Adrenal gland (tissue), 12 donors: ENCODE measurements around the gene NACC2. TPM values are rescaled to one million over a fixed set of nuclear protein-coding genes. Genes with fewer than 3 reads are reported as not detected.

Experiments
- DNase-seq, 7 donors: peaks; one replicate each; pipeline ENCODE4 v3.0.0-alpha.2; 2019 to 2020
- H3K27ac ChIP-seq, 5 donors: fragments of 200-600 bp; sonication (generic) in 4 of 5; 1 replicate in 3 of 5; 2 replicates in 2 of 5; pipeline versions ENCODE4 v1.5.1 to v1.8.0; 2016 to 2020; ENCODE audit warnings: mild to moderate bottlenecking in 1 of 5
- H3K27me3 ChIP-seq: fragments of 200-600 bp; 2 replicates; pipeline ENCODE4 v1.8.0; 2021
- H3K36me3 ChIP-seq, 2 donors: fragments of 200-600 bp; replicated peaks in 1 of 2; 1 replicate in 1 of 2; 2 replicates in 1 of 2; pipeline versions ENCODE4 v1.5.1 to v1.8.0; 2018 to 2022
- H3K4me1 ChIP-seq, 2 donors: fragments of 200-600 bp; replicated peaks in 1 of 2; 1 replicate in 1 of 2; 2 replicates in 1 of 2; pipeline versions ENCODE4 v1.5.1 to v1.8.0; 2018 to 2021
- H3K4me3 ChIP-seq, 4 donors: fragments of 200-600 bp; sonication (generic) in 3 of 4; one replicate each; pipeline ENCODE4 v1.5.1; 2016 to 2018
- H3K9me3 ChIP-seq, 3 donors: fragments of 200-600 bp; sonication (generic) in 1 of 3; replicated peaks in 1 of 3; 1 replicate in 2 of 3; 2 replicates in 1 of 3; pipeline versions ENCODE4 v1.5.1 to v1.8.0; 2016 to 2021
- POLR2A ChIP-seq, 2 donors: fragments of 450-650 bp; IDR thresholded peaks; one replicate each; pipeline ENCODE4 v1.6.1; 2017; ENCODE audit warnings: antibody characterized with exemption in 2 of 2, mild to moderate bottlenecking in 2 of 2, moderate library complexity in 1 of 2
- WGBS, 4 donors: extraction: QIAGEN DNeasy Blood & Tissue Kit in 2 of 4; methylation state at CpG; one replicate each; pipeline versions ENCODE4 v1.1.5 to v1.1.7; 2013 to 2017; 5-methylcytosine and 5-hydroxymethylcytosine counted together
- intact Hi-C, 2 donors: fragments of 100-400 bp; cut with DNase I; formaldehyde crosslinking; loops; one replicate each; pipeline versions ENCODE4 v1.14.1 to v1.15.0; 2022 to 2023
- polyA plus RNA-seq, 3 donors: library from polyadenylated mRNA; stranded (reverse); fragments of 200-250 nt in 2 of 3; fragments of 350-450 nt in 1 of 3; fragmentation: Illumina TruSeq in 1 of 3; extraction: RNeasy Lipid Tissue Mini Kit (QIAGEN cat#74804) in 1 of 3; gene quantifications; one replicate each; pipeline ENCODE4 v1.2.3, GENCODE V29; 2013 to 2014
- total RNA-seq, 9 donors: library from RNA; depleted of rRNA in 4 of 9; stranded (reverse); fragments of >200 nt in 4 of 9; fragments of 120-200 nt in 1 of 9; fragmentation: NEBNext Ultra II Directional in 1 of 9; extraction: Animal tissue kit (Norgen Biotek cat#: 25700) in 1 of 9; gene quantifications; one replicate each; pipeline versions ENCODE4 v1.1.0 to v1.2.4, GENCODE V29; 2013 to 2023
- TF ChIP-seq, protein P1 (sequence below), 6 experiments: fragments of 450-650 bp in 4 of 6; fragments of 200-600 bp in 2 of 6; sonication (generic) in 1 of 6; IDR thresholded peaks; 1 replicate in 5 of 6; 2 replicates in 1 of 6; pipeline versions ENCODE4 v1.5.1 to v1.8.0; 2016 to 2021; ENCODE audit warnings: antibody characterized with exemption in 6 of 6, mild to moderate bottlenecking in 2 of 6, moderate library complexity in 1 of 6
- donor health status: healthy with polysubstance abuse.
- donor health status: Bipolar disorder and iron deficiency.
- donor health status: DM: yes; HTN: yes; CAD: no.
- donor health status: DM: no; HTN: no; CAD: no.
- donor health status: DM: no; HTN: no; CAD: no.
- donor health status: DM: yes; HTN: yes; CAD: no.

Gene NACC2
- total and polyA plus RNA-seq, 12 donors, result 3.3 to 61.0 (median 35.3) TPM

- peak in 1 of 7 donors; percentile 39 for DNase-seq
- no peaks in the 10 kb centered on the region for H3K27me3 ChIP-seq
- intact Hi-C loops, result no loop called here
- H3K4me1 ChIP-seq, result peaks cover 35 to 37% of the 10 kb centered on the region in 2 donors
- H3K4me3 ChIP-seq, result no peak overlapping the region
- WGBS, 4 donors, result 65 to 78% (median 73%) methylated on average over 13 to 30 of the region's 30 CpGs
- H3K27ac ChIP-seq, result no peak overlapping the region
- no peaks in the 10 kb centered on the region for H3K36me3 ChIP-seq
- H3K9me3 ChIP-seq, result no peaks in the 10 kb centered on the region
- TF ChIP-seq, protein P1, sequence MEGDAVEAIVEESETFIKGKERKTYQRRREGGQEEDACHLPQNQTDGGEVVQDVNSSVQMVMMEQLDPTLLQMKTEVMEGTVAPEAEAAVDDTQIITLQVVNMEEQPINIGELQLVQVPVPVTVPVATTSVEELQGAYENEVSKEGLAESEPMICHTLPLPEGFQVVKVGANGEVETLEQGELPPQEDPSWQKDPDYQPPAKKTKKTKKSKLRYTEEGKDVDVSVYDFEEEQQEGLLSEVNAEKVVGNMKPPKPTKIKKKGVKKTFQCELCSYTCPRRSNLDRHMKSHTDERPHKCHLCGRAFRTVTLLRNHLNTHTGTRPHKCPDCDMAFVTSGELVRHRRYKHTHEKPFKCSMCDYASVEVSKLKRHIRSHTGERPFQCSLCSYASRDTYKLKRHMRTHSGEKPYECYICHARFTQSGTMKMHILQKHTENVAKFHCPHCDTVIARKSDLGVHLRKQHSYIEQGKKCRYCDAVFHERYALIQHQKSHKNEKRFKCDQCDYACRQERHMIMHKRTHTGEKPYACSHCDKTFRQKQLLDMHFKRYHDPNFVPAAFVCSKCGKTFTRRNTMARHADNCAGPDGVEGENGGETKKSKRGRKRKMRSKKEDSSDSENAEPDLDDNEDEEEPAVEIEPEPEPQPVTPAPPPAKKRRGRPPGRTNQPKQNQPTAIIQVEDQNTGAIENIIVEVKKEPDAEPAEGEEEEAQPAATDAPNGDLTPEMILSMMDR (IDR thresholded peaks at IDR 0.05), result no peak
- no peak for TF ChIP-seq POLR2A (IDR thresholded peaks at IDR 0.05)
Measured at GRCh38 chr9:136055715-136056545, 39.2 kb downstream of the NACC2 start.

- H3K27ac ChIP-seq, result no peak overlapping the region
- no peak overlapping the region for H3K4me3 ChIP-seq
- H3K36me3 ChIP-seq, result no peaks in the 10 kb centered on the region
- WGBS, 4 donors, result 89 to 97% (median 93%) methylated on average over 8 to 18 of the region's 18 CpGs
- TF ChIP-seq, protein P1 (IDR thresholded peaks at IDR 0.05), result no peak
- no peak for TF ChIP-seq POLR2A (IDR thresholded peaks at IDR 0.05)
- peaks cover 29 to 32% of the 10 kb centered on the region in 2 donors for H3K4me1 ChIP-seq
- peak in 1 of 7 donors; percentile 44 for DNase-seq
- H3K9me3 ChIP-seq, result no peaks in the 10 kb centered on the region
- intact Hi-C loops, result no loop called here
- no peaks in the 10 kb centered on the region for H3K27me3 ChIP-seq
Measured at GRCh38 chr9:136054798-136055714, 40.0 kb downstream of the NACC2 start.

- WGBS, 4 donors, result 91 to 97% (median 94%) methylated on average over 10 to 12 of the region's 12 CpGs
- Histone ChIP-seq H3K27ac (no peak overlapping the region), H3K4me1 (peaks cover 25 to 26% of the 10 kb centered on the region in 2 donors), H3K4me3 (no peak overlapping the region), H3K9me3 (no peaks in the 10 kb centered on the region), H3K36me3 (peaks cover 0 to 5% of the 10 kb centered on the region in 2 donors), H3K27me3 (no peaks in the 10 kb centered on the region)
- no peak for DNase-seq
- intact Hi-C loops, result no loop called here
- TF ChIP-seq POLR2A (IDR thresholded peaks at IDR 0.05), result no peak
- TF ChIP-seq, protein P1 (IDR thresholded peaks at IDR 0.05), result no peak
Measured at GRCh38 chr9:136054146-136054545, 40.9 kb downstream of the NACC2 start.

DNA sequence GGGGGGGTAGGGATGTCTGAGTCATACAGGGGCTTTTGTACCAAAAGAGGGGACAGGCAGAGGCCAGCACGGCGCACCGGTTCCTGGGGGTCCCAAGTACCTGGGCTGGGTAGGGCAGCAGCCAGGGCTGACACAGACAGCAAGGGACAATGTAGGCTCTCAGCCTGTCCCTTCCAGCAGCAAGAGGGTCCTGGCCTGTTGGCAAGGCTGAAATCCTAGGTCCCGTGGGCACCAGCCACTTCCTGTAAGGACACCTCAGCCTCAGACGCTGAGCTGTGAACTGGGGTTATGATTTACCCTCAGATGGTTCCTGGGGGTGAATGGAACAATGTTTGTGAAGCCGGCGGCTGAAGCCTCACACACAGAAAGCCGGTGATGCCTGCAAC lies 41.3 kb downstream of the NACC2 start:
- Histone ChIP-seq H3K27ac (no peak overlapping the region), H3K4me1 (peaks cover 25 to 26% of the 10 kb centered on the region in 2 donors), H3K36me3 (peaks cover 0 to 9% of the 10 kb centered on the region in 2 donors), H3K4me3 (no peak overlapping the region), H3K27me3 (no peaks in the 10 kb centered on the region), H3K9me3 (no peaks in the 10 kb centered on the region)
- TF ChIP-seq POLR2A (IDR thresholded peaks at IDR 0.05), result no peak
- TF ChIP-seq, protein P1 (IDR thresholded peaks at IDR 0.05), result no peak
- WGBS, 4 donors, result 89 to 94% (median 91%) methylated on average over 8 of the region's 8 CpGs
- DNase-seq, result peak in 1 of 7 donors; percentile 44
- intact Hi-C loops, result no loop called here
